SK-N-SH (cell line): Measurements from ENCODE around the gene DEPDC4. TPM values are rescaled to one million over a fixed set of nuclear protein-coding genes. Genes with fewer than 3 reads are reported as not detected.

Experiments used
- CTCF ChIA-PET: fragments of 300-600, 350-600 bp; formaldehyde crosslinking; extraction: SDS; loops from one replicate; lab custom pipeline; 2021; lab: Yijun Ruan, JAX
- POLR2A ChIA-PET: fragments of 350-600 bp; sonication (Branson Sonifier 250); formaldehyde crosslinking; extraction: SDS; loops from one replicate; lab custom pipeline; 2020; ENCODE audit warnings: antibody characterized with exemption, inconsistent platforms; lab: Yijun Ruan, JAX
- DNase-seq: peaks from one replicate; pipeline ENCODE4 v3.0.0; 2012
- H2AFZ ChIP-seq: fragments of 200-600 bp; sonication (generic); 2 replicates; pipeline ENCODE4 v1.8.1; 2016; ENCODE audit warnings: antibody characterized with exemption, mild to moderate bottlenecking, low read depth
- H3F3A ChIP-seq: fragments of 200-600 bp; sonication (generic); replicated peaks from 2 replicates; pipeline ENCODE3; 2016; ENCODE audit warnings: antibody characterized with exemption, mild to moderate bottlenecking; ENCODE audit not compliant: insufficient read depth
- H3K27ac ChIP-seq, 2 experiments: fragments of 200-500 bp in 1 of 2; fragments of 200-600 bp in 1 of 2; sonication (Bioruptor generic) in 1 of 2; sonication (generic), shearing (Covaris generic) in 1 of 2; 2 replicates each; pipeline versions ENCODE4 v1.5.1 to v1.6.1; 2014 to 2016; ENCODE audit warnings: low read depth in 2 of 2, inconsistent platforms in 1 of 2, low read length in 1 of 2, mild to moderate bottlenecking in 1 of 2, mixed read lengths in 1 of 2
- H3K27me3 ChIP-seq: fragments of 200-600 bp; sonication (generic), shearing (Covaris generic); 2 replicates; pipeline ENCODE4 v1.6.1; 2016; ENCODE audit warnings: mixed run types; ENCODE audit not compliant: insufficient read depth
- H3K36me3 ChIP-seq, 2 experiments: fragments of 200-500 bp in 1 of 2; fragments of 200-600 bp in 1 of 2; sonication (Bioruptor generic) in 1 of 2; sonication (generic) in 1 of 2; replicated peaks in 1 of 2; 2 replicates each; pipeline versions ENCODE3 to v1.5.1; 2014 to 2016; ENCODE audit warnings: low read length in 1 of 2, mild to moderate bottlenecking in 1 of 2; ENCODE audit not compliant: insufficient read depth in 2 of 2, control insufficient read depth in 1 of 2
- H3K4me1 ChIP-seq, 2 experiments: fragments of 200-500 bp in 1 of 2; fragments of 200-600 bp in 1 of 2; sonication (Bioruptor generic) in 1 of 2; sonication (generic), shearing (Covaris generic) in 1 of 2; 2 replicates each; pipeline versions ENCODE4 v1.5.1 to v1.6.1; 2014 to 2016; ENCODE audit warnings: low read depth in 1 of 2, low read length in 1 of 2, mixed run types in 1 of 2; ENCODE audit not compliant: insufficient read depth in 2 of 2, control insufficient read depth in 1 of 2
- H3K4me2 ChIP-seq: fragments of 200-600 bp; sonication (generic), shearing (Covaris generic); 2 replicates; pipeline ENCODE4 v1.6.1; 2017; ENCODE audit warnings: mixed run types
- H3K4me3 ChIP-seq, 2 experiments: fragments of 200-500 bp in 1 of 2; fragments of 200-600 bp in 1 of 2; sonication (Bioruptor generic) in 1 of 2; sonication (generic), shearing (Covaris generic) in 1 of 2; 2 replicates each; pipeline versions ENCODE4 v1.5.1 to v1.8.1; 2014 to 2016; ENCODE audit warnings: low read depth in 2 of 2, inconsistent platforms in 1 of 2, low read length in 1 of 2, mild to moderate bottlenecking in 1 of 2, mixed read lengths in 1 of 2, moderate library complexity in 1 of 2
- H3K79me2 ChIP-seq: fragments of 200-600 bp; sonication (generic); 2 replicates; pipeline ENCODE4 v1.8.1; 2017; ENCODE audit warnings: mild to moderate bottlenecking; ENCODE audit not compliant: insufficient read depth
- H3K9ac ChIP-seq: fragments of 200-600 bp; sonication (generic); 2 replicates; pipeline ENCODE4 v1.6.1; 2017; ENCODE audit warnings: mixed run types
- H3K9me2 ChIP-seq: fragments of 200-600 bp; sonication (generic); 2 replicates; pipeline ENCODE4 v1.6.1; 2017; ENCODE audit warnings: mixed run types
- H3K9me3 ChIP-seq: fragments of 200-600 bp; sonication (generic); 2 replicates; pipeline ENCODE4 v1.6.1; 2017; ENCODE audit warnings: mixed run types, mild to moderate bottlenecking, moderate library complexity
- H4K20me1 ChIP-seq: fragments of 200-600 bp; sonication (generic); 2 replicates; pipeline ENCODE4 v1.6.1; 2017; ENCODE audit warnings: mild to moderate bottlenecking, mixed run types; ENCODE audit not compliant: insufficient read depth
- EP300 ChIP-seq, 2 experiments: IDR thresholded peaks; 2 replicates each; pipeline versions ENCODE4 v1.4.0 to v1.6.1; 2012; ENCODE audit warnings: borderline replicate concordance in 1 of 2, low read depth in 1 of 2, low read length in 1 of 2
- EZH2phosphoT487 ChIP-seq: fragments of 200-600 bp; sonication (generic); IDR thresholded peaks from 2 replicates; pipeline ENCODE4 v1.6.1; 2017; ENCODE audit warnings: low read depth, mixed run types, mild to moderate bottlenecking, antibody characterized with exemption, moderate library complexity, borderline replicate concordance
- FOXJ3 ChIP-seq: sonication (generic); formaldehyde crosslinking; IDR thresholded peaks from 2 replicates; pipeline ENCODE4 v1.5.1; 2020; ENCODE audit warnings: mild to moderate bottlenecking, missing genetic modification reagents
- GABPA ChIP-seq: IDR thresholded peaks from 2 replicates; pipeline ENCODE4 v1.4.0; 2012; ENCODE audit warnings: low read depth, mild to moderate bottlenecking
- MAX ChIP-seq: IDR thresholded peaks from 2 replicates; pipeline ENCODE4 v1.4.0; 2012; ENCODE audit warnings: low read depth
- MEF2A ChIP-seq: IDR thresholded peaks from 2 replicates; pipeline ENCODE4 v1.4.0; 2012; ENCODE audit warnings: low read depth, borderline replicate concordance
- NFIC ChIP-seq: IDR thresholded peaks from 2 replicates; pipeline ENCODE4 v1.4.0; 2012; ENCODE audit warnings: borderline replicate concordance
- NRF1 ChIP-seq: IDR thresholded peaks from 2 replicates; pipeline ENCODE4 v1.6.1; 2012; ENCODE audit warnings: low read depth, mild to moderate bottlenecking, low read length
- POLR2AphosphoS5 ChIP-seq: IDR thresholded peaks from 2 replicates; pipeline ENCODE4 v1.6.1; 2012; ENCODE audit warnings: low read depth, low read length
- RAD21 ChIP-seq: IDR thresholded peaks from 2 replicates; pipeline ENCODE4 v1.6.1; 2012; ENCODE audit warnings: mild to moderate bottlenecking, low read length
- RCOR1 ChIP-seq: fragments of 150-350 bp; IDR thresholded peaks from 2 replicates; pipeline ENCODE4 v1.6.1; 2017; ENCODE audit warnings: antibody characterized with exemption, low read length
- SMC3 ChIP-seq: IDR thresholded peaks from 2 replicates; pipeline ENCODE4 v1.6.1; 2012; ENCODE audit warnings: low read depth, low read length, improper control_type of control experiment
- TAF1 ChIP-seq: IDR thresholded peaks from 2 replicates; pipeline ENCODE4 v1.6.1; 2012; ENCODE audit warnings: low read depth, mild to moderate bottlenecking, low read length, moderate library complexity, borderline replicate concordance
- TCF12 ChIP-seq: IDR thresholded peaks from 2 replicates; pipeline ENCODE4 v1.4.0; 2012
- USF2 ChIP-seq: fragments of 150-350 bp; IDR thresholded peaks from 2 replicates; pipeline ENCODE4 v1.6.1; 2017; ENCODE audit warnings: antibody characterized with exemption, low read length, low read depth, borderline replicate concordance
- WGBS: methylation state at CpG from one replicate; pipeline ENCODE4 v1.1.6; 2017; ENCODE audit warnings: low lambda C conversion rate; 5-methylcytosine and 5-hydroxymethylcytosine counted together
- polyA plus RNA-seq, 3 experiments: library from polyadenylated mRNA; depleted of rRNA; stranded (reverse); fragments of >200 nt; gene quantifications; 2 replicates each; pipeline ENCODE4 v1.2.3, GENCODE V29; 2012
- TF ChIP-seq, protein P1 (sequence below): IDR thresholded peaks from 2 replicates; pipeline ENCODE4 v1.4.0; 2012; ENCODE audit warnings: low read depth, borderline replicate concordance

The DEPDC4 gene
- polyA plus RNA-seq, 1 of the 3 experiments (the other 2 are of a cell fraction): 0.76 TPM

DNA sequence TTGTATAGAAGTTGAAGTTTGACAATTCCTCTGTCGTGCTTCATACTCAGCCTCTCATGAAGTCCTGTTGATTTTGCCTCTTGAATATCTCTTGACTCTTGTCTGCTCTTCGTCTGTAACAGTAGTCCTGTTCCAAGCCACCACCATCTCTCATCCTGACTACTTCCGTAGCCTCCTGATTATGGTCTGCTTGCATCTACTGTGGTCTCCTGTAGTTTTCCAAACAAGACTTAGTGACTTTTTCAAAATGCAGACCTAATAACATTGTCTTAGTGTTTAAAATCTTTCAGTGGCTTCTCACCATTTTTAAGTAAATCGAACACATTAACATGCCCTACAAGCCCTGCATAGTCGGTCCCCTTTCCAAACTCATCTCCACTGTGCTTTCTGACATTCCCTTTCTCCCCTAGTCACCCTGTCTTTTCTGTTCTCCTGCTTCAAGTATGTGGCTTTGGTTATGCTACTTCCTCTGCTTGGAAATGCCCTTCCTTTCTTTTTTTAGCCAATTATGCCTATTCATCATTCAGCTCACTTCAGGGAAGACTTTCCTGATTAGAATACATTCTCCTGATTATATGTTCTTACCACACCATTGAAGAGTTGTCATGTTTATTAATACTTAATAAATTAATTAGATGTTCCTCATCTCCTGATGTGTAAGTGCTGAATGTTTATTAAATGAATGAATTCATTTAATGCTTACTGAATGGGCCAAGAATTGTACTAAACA lies 2.1 kb upstream of the DEPDC4 start:
- CTCF ChIA-PET: interaction anchor here (1.4 kb wide), 1 partner anchor 79 kb away, joined by 3 read pairs; no protein-coding TSS in a partner anchor
- H2AFZ ChIP-seq: no peak overlapping the region

GRCh38 chr12:100267603-100268281 lies 863 bp upstream of the DEPDC4 start:
- H3K4me2 ChIP-seq: peak overlapping the region; percentile 84
- H4K20me1 ChIP-seq: peaks cover 31% of the 10 kb centered on the region
- TF ChIP-seq TAF1 (no peak), EZH2phosphoT487 (no peak), USF2 (no peak), RAD21 (no peak), RCOR1 (no peak), EP300 (IDR thresholded peaks at IDR 0.05; ENCODE audit: borderline replicate concordance in 1 of 2, low read depth in 1 of 2, low read length in 1 of 2) (no peak), TCF12 (no peak)
- TF ChIP-seq, protein P1, sequence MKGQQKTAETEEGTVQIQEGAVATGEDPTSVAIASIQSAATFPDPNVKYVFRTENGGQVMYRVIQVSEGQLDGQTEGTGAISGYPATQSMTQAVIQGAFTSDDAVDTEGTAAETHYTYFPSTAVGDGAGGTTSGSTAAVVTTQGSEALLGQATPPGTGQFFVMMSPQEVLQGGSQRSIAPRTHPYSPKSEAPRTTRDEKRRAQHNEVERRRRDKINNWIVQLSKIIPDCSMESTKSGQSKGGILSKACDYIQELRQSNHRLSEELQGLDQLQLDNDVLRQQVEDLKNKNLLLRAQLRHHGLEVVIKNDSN: no peak
- H3K27me3 ChIP-seq: no peaks in the 10 kb centered on the region
- POLR2A ChIA-PET: interaction anchor here (1.3 to 2.1 kb wide), 2 partner anchors 11 to 67 kb away, joined by 3 to 11 read pairs; partner anchors contain the start of gene ACTR6
- H3K9me2 ChIP-seq: no peaks in the 10 kb centered on the region
- H2AFZ ChIP-seq: peak overlapping the region; percentile 63; the same call in 1 of the 2 replicates
- no peaks in the 10 kb centered on the region for H3K9me3 ChIP-seq
- H3K79me2 ChIP-seq: peaks cover 54% of the 10 kb centered on the region
- H3K4me3 ChIP-seq: peak overlapping the region; percentile 79 to 88
- H3F3A ChIP-seq: peaks cover 6% of the 10 kb centered on the region
- H3K9ac ChIP-seq: peak overlapping the region; percentile 91
- peaks cover 12 to 13% of the 10 kb centered on the region in 2 experiments; a peak in 3 of 4 replicates for H3K4me1 ChIP-seq
- peak overlapping the region; percentile 89 to 93 for H3K27ac ChIP-seq
- peaks cover 2 to 3% of the 10 kb centered on the region in 2 experiments for H3K36me3 ChIP-seq
- WGBS: 2% methylated on average over 18 of the region's 33 CpGs
- DNase-seq: no peak
- CTCF ChIA-PET: interaction anchor here (0.8 to 1.4 kb wide), 3 partner anchors 47 to 287 kb away, joined by 3 to 4 read pairs (median 4); no protein-coding TSS in a partner anchor

More for the DNA sequence above, 2.1 kb upstream of the DEPDC4 start:
- POLR2A ChIA-PET: no interaction called here
- Histone ChIP-seq H4K20me1 (peaks cover 42% of the 10 kb centered on the region), H3F3A (peaks cover 6% of the 10 kb centered on the region), H3K79me2 (peaks cover 66% of the 10 kb centered on the region), H3K4me2 (peak overlapping the region; percentile 84), H3K9ac (peak overlapping the region; percentile 91; the same call in 1 of the 2 replicates), H3K4me1 (peaks cover 5 to 13% of the 10 kb centered on the region in 2 experiments; a peak in 3 of 4 replicates), H3K27me3 (no peaks in the 10 kb centered on the region), H3K27ac (peak overlapping the region; percentile 11 to 93; a peak in 1 of 4 replicates), H3K4me3 (peak overlapping the region; percentile 79 to 88), H3K9me3 (no peaks in the 10 kb centered on the region), H3K9me2 (no peaks in the 10 kb centered on the region), H3K36me3 (peaks cover 2 to 3% of the 10 kb centered on the region in 2 experiments)
- 49% methylated on average over 5 of the region's 5 CpGs for WGBS
- DNase-seq: no peak
- no peak for TF ChIP-seq USF2
- TF ChIP-seq MEF2A: no peak
- no peak for TF ChIP-seq NRF1
- TF ChIP-seq RAD21: no peak
- TF ChIP-seq POLR2AphosphoS5: no peak
- no peak for TF ChIP-seq NFIC
- TF ChIP-seq EP300 (IDR thresholded peaks at IDR 0.05; ENCODE audit: borderline replicate concordance in 1 of 2, low read depth in 1 of 2, low read length in 1 of 2): no peak
- TF ChIP-seq GABPA: no peak
- no peak for TF ChIP-seq MAX
- TF ChIP-seq TAF1: no peak
- no peak for TF ChIP-seq SMC3
- no peak for TF ChIP-seq FOXJ3 (CRISPR knock-in tag)
